BE2C (cell line): ENCODE data around the gene CYSLTR2.

Source experiments
- DNase-seq: peaks from one replicate; pipeline ENCODE4 v3.0.0-alpha.2; 2020
- H3K27me3 ChIP-seq: fragments of 250-450 bp; sonication (Bioruptor Pico); 2 replicates; pipeline ENCODE4 v1.5.1; 2020; ENCODE audit warnings: mild to moderate bottlenecking
- H3K36me3 ChIP-seq: fragments of 250-450 bp; sonication (Bioruptor Pico); 2 replicates; pipeline ENCODE4 v1.5.1; 2020; ENCODE audit warnings: mild to moderate bottlenecking
- H3K4me1 ChIP-seq: fragments of 250-450 bp; sonication (Bioruptor Pico); 2 replicates; pipeline ENCODE4 v1.5.1; 2020
- H3K4me3 ChIP-seq: 2 replicates; pipeline ENCODE4 v1.5.1; 2011; ENCODE audit warnings: low read depth, low read length
- H3K9me3 ChIP-seq: fragments of 250-450 bp; sonication (Bioruptor Pico); 2 replicates; pipeline ENCODE4 v1.5.1; 2020
- CTCF ChIP-seq: IDR thresholded peaks from 2 replicates; pipeline ENCODE4 v1.5.1; 2012; ENCODE audit warnings: mild to moderate bottlenecking, low read depth, low read length

The CYSLTR2 gene

GRCh38 chr13:48709213-48709612, 55.5 kb downstream of the CYSLTR2 start:
- H3K4me3 ChIP-seq = no peak overlapping the region
- no peaks in the 10 kb centered on the region for H3K27me3 ChIP-seq
- H3K4me1 ChIP-seq = no peaks in the 10 kb centered on the region
- TF ChIP-seq CTCF = no peak
- H3K36me3 ChIP-seq = peaks cover 45% of the 10 kb centered on the region
- no peaks in the 10 kb centered on the region for H3K9me3 ChIP-seq
- no peak for DNase-seq

DNA sequence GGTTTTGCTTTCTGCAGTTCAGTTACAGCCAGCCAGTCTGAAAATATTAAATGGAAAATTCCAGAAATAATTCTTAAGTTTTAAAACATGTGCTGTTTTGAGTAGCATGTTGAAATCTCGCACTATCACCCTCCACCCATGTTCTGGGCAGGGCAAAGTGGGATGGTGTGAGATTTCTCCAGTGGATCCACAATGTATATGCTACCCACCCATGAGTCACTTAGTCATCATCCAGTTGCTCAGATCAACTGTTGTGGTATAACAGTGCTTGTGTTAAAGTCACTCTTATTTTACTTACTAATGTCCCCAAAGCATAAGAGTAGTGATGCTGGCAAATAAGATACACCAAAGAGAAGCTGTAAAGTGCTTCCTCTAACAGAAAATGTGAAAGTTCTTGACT, 56.4 kb downstream of the CYSLTR2 start:
- no peak overlapping the region for H3K4me3 ChIP-seq

DNA sequence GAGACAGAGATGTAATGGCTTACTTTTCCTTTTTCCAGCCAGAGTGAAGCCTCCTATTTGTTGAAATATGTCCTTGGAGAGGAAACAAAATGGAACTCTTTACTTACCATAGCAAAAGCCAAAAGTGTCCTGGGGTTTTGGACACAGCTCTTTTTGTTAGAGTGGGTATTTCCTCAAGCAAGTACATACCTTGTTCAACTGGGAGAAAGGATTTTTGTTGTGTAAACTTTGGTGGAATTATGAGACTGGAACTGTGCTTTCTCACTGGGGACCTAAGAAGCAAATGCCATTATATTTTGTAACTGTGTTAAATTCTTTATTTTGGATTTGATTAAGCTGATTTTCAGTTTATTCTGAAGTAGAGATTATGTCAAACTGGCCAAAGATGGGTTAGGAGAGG, 58.4 kb downstream of the CYSLTR2 start:
- no peaks in the 10 kb centered on the region for H3K9me3 ChIP-seq
- peaks cover 29% of the 10 kb centered on the region for H3K36me3 ChIP-seq
- no peak for DNase-seq
- no peak for TF ChIP-seq CTCF
- no peaks in the 10 kb centered on the region for H3K27me3 ChIP-seq
- H3K4me1 ChIP-seq = no peaks in the 10 kb centered on the region
- H3K4me3 ChIP-seq = no peak overlapping the region

More for the DNA sequence above, 56.4 kb downstream of the CYSLTR2 start:
- no peak for TF ChIP-seq CTCF
- no peaks in the 10 kb centered on the region for H3K27me3 ChIP-seq
- H3K36me3 ChIP-seq = peaks cover 40% of the 10 kb centered on the region
- H3K9me3 ChIP-seq = no peaks in the 10 kb centered on the region
- DNase-seq = no peak
- no peaks in the 10 kb centered on the region for H3K4me1 ChIP-seq

GRCh38 chr13:48715977-48716376, 62.2 kb downstream of the CYSLTR2 start:
- Histone ChIP-seq H3K9me3 (no peaks in the 10 kb centered on the region; the same call in 1 of the 2 replicates), H3K36me3 (no peaks in the 10 kb centered on the region), H3K4me3 (no peak overlapping the region), H3K4me1 (no peaks in the 10 kb centered on the region), H3K27me3 (no peaks in the 10 kb centered on the region)
- DNase-seq = no peak
- TF ChIP-seq CTCF = no peak

- Histone ChIP-seq H3K36me3 (no peaks in the 10 kb centered on the region), H3K9me3 (no peaks in the 10 kb centered on the region; the same call in 1 of the 2 replicates), H3K4me3 (no peak overlapping the region), H3K4me1 (no peaks in the 10 kb centered on the region), H3K27me3 (no peaks in the 10 kb centered on the region)
- TF ChIP-seq CTCF = no peak
- no peak for DNase-seq
These were observed 66.9 kb downstream of the CYSLTR2 start for GRCh38 chr13:48720621-48721020.

DNA sequence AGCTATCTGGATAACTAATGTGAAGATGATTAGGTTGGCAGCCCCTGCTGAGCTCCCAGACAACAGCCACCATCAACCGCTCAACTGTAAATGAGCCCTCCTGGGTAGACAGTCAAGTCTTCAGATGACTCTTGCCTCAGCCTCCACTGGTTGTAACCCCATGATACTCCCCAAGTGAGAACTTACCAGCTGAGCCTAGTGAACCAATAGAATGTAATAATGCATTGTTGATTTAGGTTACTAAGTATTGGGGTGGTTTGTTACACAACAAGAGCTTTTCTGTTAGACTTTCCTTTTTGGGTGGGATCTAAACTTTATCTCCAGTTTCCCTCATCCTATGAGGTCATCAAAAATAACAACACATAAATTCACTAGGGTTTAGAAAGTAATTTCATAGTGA, 69.4 kb downstream of the CYSLTR2 start:
- H3K4me3 ChIP-seq = no peak overlapping the region
- no peaks in the 10 kb centered on the region for H3K27me3 ChIP-seq
- TF ChIP-seq CTCF = no peak
- DNase-seq = no peak
- H3K9me3 ChIP-seq = peaks cover 5% of the 10 kb centered on the region; the same call in 1 of the 2 replicates
- no peaks in the 10 kb centered on the region for H3K36me3 ChIP-seq
- H3K4me1 ChIP-seq = peaks cover 8% of the 10 kb centered on the region
